GM18511 (cell line): ENCODE results near the gene CEP104.

ENCODE experiments used
- ATAC-seq: cut with Tn5 transposase; IDR thresholded peaks from one replicate; pipeline ENCODE4 v1.9.1; 2021; ENCODE audit warnings: mild to moderate bottlenecking, moderate library complexity; ENCODE audit not compliant: unreplicated experiment

The CEP104 gene

DNA sequence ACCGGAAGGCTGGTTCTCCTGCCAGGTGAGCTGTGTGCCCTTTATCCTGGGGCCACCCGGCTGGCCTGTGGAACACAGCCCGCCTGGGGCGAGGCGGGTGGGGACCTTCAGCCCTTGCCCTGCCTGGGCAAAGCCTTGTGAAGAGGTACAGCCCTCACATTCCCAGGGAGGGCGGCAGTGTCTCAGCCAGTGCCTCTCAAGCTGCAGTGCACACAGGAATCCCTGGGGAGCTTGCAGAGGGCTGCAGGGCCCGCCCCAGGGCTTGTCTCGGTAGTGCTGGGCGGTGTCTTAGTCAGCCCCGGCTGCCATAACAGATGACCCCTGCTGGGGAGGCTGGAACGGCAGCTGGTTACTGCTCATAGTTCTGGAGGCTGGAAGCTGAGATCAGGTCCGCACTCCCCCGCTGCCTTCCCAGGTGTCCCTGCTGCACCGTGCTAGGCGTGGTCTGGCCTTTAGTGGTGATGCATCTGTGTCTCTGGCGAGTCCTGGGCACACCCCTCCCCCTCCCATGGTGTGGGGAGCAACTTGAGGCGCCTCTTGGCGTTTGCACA lies 12.8 kb upstream of the CEP104 start:
- ATAC-seq = no peak

DNA sequence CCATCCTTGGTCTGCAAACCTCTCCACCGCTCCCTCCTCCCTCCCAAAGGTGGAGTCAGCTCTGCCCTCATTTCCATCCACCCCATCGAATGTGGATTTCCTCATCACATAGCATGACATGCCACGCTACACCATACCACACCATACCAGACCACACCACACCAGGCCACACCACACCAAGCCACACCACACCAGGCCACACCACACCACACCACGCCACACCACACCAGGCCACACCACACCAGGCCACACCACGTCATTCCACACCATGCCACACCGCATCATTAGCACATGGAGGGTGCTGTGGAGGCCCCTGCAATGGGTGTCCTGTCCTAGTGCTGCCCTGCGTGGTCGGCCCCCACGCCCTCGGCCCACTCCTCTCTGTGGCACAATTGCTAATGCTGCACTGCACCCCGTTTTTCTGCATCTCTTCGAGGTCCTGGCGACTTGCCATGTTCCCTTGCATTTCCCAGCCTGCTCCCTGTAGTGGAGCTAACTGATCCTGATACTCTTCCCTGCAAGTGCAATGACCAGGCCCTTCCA lies 11.5 kb upstream of the CEP104 start:
- ATAC-seq = no peak

DNA sequence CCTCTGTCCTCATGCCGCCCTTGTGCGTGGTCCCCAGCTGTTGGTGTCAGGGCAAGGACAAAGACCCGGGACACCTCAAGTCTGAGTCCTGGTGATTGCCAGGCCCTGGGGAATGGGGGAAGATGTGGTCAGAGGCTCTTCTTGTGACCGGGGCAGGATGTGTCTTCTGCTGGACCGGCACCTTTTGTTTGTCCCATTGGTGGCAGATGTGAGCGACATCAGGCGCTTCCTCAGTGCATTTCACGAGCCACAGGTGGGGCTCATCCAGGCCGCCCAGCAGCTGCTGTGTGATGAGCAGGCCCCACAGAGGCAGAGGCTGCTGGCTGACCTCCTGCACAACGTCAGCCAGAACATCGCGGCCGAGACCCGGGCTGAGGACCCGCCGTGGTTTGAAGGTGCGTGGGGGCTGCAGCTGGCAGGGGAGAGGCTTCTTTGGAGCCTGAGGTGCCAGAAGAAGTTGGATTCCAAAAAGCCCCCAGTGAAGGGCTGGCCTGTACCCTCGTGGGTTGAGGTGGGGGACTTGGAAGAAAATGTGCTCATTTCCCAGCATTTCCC lies 8.7 kb upstream of the CEP104 start:
- ATAC-seq = no peak

DNA sequence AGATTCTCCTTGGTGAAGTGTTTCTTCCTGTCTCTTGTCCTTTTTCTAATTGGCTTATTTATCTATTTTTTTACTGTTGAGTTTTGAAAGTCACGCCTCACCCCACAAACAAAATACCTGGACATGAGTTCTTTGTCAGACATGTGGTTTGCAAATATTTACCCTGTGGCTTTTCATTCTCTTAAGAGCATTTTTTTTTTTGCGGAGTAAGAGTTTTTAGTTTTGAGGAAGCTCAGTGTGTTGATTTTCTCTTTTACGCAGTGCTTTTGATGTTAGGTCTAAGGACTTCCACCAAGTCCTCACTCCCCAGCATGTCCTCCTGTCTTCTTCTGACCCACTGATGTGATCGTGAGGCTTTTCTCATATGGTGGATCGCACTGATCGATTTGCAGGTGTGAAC lies 7.9 kb upstream of the CEP104 start:
- ATAC-seq = no peak

DNA sequence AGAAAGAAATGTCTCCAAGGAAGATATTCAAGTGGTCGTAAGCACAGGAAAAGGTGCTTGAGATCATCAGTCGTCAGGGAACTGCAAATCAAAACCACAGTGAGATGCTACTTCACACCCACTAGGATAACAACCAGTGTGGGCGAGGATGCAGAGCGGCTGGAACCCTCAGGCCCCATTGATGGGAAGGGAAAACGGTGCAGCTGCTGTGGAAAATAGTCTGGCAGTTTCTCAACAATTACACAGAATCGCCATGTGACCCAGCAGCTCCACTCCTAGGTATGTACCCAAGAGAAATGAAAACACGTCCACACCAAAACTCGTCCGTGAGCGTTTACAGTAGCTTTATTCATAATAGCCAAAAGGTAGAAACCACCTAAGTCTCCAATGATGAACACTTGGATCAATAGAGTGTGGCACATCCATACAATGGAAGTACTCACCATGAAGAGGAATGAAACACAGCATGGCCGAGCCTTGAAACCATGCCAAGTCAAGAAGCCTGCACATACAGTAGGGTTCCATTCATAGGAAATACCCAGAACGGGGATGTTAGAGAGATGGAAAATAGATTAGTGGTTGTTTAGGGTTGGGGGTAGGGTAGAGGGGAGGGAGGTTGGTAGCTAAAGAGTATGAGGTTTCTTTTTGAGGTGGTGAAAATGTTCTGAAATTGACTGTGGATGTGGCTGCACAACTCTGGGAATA lies 6.4 kb upstream of the CEP104 start:
- no peak for ATAC-seq

DNA sequence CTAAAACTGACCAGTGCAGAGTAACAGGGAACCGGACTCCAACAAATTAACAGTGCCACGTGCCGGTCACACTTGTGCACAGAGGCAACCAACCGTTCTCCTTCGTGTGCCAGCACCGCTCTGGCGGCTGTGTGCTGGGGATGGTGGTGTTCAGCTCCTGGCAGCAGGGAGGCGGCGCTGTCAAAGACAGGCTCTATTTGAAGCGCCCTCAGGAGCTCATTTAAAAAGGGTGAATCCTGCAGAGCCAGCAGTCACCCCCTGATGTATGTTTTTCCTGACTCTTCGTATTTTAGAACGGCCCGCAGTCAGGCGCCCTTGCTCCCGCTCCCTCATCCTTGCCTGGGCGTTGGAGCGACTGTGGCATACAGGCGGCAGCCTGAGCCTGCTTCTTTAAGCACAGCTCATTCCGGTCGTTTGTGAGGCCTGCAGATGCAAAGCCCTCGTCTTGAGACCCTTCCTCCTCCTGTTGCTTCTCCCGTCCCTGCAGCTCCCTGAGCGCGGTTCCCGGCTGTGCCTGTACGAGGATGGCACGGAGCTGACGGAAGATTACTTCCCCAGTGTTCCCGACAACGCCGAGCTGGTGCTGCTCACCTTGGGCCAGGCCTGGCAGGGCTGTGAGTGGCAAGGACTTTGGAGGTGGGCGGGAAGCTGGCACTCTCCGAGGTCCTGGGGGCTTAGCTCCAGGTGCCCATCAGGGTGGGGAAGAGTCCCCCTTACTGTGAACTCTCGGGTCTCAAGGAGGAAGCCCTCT lies 1.4 kb upstream of the CEP104 start:
- no peak for ATAC-seq

DNA sequence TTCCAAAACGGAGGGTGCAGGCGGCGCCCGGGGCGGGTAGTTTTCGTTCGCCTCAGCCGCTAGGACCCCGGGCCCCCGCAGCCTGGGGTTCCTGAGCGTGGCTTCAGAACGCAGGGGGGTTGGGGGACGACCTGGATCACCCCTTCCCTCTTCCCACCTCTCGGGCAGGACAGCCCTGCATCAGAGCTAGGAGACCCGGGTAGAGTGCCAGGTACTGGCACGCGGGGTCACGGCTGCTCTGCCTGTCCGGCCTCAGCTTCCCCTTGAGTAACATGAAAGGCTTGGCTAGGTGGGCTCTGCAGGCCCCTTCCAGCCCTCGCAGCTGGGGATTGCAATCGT lies 749 bp upstream of the CEP104 start:
- ATAC-seq = no peak

DNA sequence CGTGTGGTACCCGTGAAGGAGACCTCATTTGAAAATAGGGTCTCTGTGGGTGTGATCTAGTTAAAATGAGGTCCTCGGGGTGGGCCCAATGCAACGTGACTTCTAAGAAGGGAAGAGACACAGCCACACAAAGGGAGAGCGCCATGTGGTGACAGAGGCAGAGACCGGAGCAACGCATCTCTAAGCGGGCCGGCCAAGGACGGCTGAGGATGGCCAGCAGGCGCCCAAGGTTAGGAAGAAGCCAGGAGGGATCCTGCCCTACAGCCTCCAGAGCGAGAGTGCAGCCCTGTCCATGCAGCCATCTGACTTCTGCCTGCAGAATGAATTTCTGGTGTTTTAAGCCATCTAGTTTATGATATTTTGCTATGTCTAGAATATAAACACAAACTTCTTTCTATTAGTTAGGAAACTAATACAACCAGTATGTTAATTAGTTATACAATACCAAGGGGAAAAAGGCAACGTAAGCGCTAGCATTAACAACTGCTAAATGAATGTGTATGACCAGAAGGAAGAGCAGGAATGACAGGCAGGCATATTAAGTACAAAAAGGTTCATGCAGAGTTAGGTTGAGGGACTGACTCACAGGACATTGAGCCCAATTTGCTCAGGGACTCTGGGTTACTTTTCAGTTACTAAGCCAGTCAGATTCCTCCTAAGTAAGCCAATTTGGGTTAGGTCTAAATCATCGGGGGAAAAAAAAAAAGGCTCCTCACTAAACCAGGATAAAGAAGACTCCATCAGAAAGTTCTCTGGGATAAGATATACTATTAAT lies 4.1 kb downstream of the CEP104 start:
- ATAC-seq = no peak

DNA sequence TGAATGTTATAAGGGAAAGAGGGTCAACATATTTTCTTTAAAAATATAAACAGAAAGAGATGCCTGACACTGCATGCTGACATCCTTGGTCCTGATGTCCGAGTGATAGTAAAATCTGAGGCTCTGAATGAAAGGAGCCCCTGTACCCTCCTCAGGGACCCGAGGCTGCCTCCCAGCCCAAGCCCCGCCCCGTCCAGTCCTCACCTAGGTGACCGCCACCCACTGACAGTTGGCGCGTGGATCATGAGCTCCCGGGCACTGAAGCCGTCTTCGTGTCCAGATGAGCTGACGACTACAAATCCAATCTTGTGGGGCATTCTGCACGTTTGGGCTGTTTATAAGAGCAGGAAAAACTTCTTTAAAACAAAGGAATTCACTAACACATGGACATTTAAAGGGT lies 4.9 kb downstream of the CEP104 start:
- ATAC-seq = no peak

DNA sequence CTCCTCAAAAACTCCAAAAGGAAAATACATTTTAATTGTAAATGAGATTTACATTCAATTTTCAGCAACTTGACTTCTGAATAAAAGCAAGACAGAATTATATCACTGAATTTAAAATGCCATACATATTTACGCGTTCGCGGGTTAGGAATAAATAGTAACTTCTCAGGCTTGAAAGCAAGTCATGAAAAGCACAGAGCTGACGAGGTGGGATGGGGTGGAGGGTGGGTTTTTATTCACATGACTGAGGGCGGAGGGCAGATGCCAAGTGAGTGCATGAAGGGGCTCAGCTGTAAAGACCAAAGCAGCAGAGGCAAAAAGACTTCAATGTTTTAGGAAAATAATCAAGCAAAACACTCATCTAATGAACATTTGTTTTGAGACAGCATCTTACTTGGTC lies 5.7 kb downstream of the CEP104 start:
- ATAC-seq = no peak

DNA sequence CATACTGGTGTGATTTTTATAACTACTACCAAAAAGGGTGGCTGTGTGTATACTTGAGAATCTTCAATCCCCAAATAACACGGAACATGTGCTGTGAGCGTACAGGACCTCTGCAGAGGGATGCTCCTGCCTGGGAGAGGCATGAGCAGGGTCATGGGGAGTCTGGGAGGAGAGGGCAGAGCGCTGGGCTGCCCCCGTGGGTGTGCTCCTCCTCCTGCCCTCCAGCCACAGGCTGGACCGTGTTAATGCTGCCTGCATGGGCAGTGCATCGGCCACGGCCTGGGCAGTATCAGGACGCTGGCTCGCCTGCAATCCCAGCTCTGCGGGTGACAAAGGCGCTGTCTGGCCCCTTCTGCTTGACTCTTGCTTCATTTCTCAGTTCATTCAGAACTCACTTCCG lies 6.2 kb downstream of the CEP104 start:
- ATAC-seq = no peak

DNA sequence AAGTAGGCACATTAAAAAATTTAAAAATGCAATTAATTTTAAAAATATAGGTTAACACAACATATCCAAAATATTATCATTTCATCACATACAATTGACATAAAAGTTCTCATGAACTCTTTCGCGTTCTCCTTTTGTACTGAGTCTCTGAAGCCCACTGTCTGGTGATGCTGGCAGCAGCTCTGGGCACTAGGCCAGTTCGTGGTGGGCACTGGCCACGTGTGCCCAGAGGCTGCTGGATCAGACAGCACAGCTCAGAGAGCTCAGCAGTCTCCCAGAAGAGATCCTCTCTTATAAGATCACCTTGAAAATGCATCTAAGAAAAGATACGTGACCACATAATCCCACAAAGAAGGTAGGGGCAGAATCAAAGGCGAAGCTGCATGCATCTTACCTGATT lies 9.9 kb downstream of the CEP104 start:
- no peak for ATAC-seq

DNA sequence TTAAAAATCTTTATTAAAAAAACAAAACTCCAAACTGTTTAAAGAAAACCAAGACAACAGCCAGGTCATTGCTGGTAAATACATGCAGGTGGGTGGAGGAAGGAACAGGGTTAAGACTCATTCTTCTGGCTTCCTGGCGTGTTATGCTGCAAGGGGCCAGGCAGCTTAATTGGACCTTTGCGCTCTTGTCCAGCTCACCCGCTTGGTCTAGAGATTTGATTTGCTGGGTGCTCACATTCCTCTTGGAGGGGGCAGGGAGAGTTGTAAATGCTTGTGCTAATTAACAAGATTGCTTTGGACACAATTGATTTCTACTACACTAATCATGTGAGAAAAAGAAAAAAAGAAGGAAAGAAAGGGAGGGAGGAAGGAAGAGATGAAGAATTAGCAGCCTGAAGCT lies 10.5 kb downstream of the CEP104 start:
- ATAC-seq = no peak

DNA sequence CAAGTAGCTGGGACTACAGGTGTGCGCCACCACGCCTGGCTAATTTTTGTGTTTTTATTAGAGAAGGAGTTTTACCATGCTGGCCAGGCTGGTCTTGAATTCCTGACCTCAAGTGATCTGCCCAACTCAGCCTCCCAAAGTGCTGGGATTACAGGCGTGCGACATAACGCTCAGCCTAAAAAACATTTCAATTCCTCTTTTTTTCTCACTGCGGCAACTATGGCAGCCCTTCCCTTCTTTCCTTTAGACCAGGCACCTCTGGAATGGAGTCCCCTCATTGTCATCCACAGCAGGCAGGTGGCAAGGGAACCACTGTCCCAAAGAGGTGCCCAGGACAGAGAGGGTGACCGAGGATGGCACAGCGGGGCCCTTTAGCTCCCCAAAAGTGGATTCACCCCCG lies 14.1 kb downstream of the CEP104 start:
- no peak for ATAC-seq

DNA sequence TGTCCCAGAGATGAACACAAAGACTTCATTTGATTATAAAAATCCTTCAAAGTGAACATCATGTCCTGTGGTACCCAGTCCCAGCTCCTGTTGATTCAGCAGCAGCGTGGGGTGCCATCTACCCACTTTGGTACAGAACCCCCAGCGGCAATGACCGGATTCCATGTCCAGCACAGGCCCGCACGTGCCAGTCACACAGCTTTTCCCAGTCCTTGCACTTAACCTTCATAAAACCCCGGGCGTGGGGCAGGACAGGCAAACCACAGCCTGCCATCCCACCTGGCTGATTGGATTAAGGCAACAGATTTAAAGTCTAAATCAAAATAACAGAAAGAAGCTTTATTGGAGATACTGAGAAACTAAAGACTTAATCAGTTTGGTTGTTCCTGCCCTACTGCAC lies 15.5 kb downstream of the CEP104 start:
- ATAC-seq = no peak

DNA sequence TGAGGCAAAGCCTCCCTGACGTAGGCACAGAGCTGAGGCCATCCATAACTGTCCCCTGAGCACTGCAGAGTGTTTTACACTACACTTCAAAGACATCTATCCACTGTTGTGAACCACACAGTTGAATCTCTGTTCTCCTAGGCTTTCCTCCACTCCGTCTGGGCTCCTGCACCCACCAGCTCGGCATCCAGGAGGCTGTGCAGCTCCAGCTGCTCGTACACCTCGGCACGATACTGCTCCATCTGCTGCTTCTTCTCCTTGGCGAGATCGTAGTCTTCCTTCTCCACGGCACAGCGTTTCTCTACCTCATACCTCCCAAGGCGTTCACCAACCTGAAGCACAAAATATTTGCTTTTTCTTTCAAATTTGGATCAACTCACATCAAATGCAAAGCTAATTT lies 18.2 kb downstream of the CEP104 start:
- no peak for ATAC-seq

DNA sequence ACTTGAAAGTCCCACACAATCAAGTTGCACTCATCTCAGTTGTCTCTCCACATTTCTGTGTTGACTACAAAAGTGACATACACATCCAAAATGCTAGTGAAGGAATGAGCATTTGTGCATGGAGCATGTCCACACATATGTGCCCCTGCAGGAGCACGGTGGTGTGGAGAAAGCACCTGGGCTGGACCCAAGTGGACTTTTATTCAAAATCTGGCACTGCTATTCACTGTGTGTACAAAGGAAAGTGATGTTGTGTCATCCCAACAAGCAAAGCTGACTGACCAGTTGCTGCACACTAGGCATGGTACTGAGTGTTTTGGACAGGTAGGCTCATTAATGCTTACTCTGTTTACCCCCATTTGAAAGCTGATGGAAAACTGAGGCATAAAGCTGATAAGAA lies 19.3 kb downstream of the CEP104 start:
- no peak for ATAC-seq

DNA sequence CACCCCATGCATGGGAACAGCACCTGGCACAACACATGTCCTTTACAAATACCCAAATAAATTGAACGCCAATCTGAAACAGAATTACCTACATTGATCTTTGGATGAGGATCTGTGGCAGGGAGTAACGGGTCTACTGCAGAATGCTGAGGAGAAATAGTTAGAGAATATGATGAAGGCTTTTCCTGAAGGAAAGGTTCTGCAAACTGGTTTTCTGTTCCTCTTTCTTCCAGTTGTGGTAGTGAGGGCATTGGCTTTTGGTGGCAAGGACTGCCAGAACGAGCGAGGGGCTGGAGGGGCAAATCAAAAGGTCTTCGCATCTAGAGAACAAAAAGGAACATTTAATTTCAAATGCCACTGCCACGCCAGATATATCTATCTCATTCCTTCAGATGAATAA lies 19.8 kb downstream of the CEP104 start:
- ATAC-seq = no peak

DNA sequence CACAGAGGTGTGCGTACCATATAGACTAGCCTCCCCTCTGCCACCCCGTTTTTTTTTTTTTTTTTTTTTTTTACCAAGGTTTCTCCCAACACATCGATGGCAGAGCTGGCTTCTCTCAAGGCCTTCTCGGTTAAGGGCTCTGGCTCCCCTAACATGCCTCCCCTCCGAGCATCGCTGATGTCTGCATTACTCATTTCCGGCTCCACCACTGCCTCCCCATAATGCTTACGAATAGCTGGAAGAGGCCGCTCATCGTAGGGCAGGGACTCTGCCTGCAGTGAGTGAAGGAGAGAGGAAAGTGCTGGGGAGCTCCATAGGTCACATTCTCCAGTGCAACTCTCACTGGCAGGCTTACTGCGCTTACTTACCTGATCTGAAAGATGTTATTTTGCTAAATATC lies 20.6 kb downstream of the CEP104 start:
- no peak for ATAC-seq

DNA sequence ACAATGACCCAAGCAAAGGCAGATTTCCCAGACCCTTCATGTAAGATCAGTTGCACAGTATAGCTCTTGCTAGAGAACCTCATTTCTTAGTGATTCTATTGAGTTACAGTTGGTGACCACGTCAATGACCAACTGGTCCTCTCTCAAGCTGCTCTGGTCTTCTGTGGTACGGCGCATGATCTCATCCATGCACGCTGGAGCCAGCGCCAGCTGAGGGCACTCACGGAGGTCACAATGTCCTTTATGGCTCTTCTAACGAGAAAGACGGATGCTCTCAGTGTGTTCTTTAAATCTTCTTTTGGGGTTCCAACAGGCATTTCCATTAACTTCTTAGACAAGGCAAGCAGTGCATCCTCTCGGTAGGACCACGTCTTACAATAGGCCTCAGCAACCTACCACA lies 22.3 kb downstream of the CEP104 start:
- ATAC-seq = no peak

DNA sequence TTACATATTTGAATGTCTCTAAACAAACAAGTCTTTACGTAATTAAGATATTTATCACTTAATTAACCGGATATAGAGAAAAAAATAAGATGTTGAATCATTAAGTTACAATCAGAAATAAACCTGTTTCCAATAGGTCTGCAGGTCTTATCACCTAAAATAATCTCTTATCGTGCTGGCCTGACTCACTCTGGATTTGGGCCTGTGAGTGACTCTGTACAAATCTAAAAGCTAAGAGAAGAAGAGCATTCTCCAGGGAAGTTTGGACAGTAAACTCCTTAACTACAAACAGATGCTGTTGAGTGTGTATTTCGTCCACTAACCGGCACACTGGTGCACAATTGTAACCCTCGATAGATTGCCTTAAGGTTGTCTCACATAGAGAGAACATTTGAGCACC lies 25.3 kb downstream of the CEP104 start:
- no peak for ATAC-seq
